ENCODE results near the gene STEAP2. TPM values are rescaled to one million over a fixed set of nuclear protein-coding genes. Genes with fewer than 3 reads are reported as not detected.

Gene STEAP2
- total and polyA plus RNA-seq, 2 donors (not counting 3 experiments of a cell fraction or from before 2014, with no cell fraction given), result 4.2 to 4.6 TPM

- Histone ChIP-seq H3K9me3 (replicated peaks; ENCODE audit: control insufficient read depth, insufficient read depth, low read length) (no peaks in the 10 kb centered on the region), H3K9me1 (replicated peaks; ENCODE audit: control insufficient read depth, extremely low read depth, insufficient read depth, low read length) (no peaks in the 10 kb centered on the region), H3K4me2 (ENCODE audit: insufficient read depth, low read length) (no peak overlapping the region), H3K4me3 (replicated peaks in 1 of 3; ENCODE audit: insufficient read depth in 1 of 3, low read depth in 1 of 3, low read length in 3 of 3) (no peak overlapping the region), H3K79me2 (ENCODE audit: control insufficient read depth, insufficient read depth, low read length) (no peaks in the 10 kb centered on the region), H4K20me1 (replicated peaks; ENCODE audit: control insufficient read depth, extremely low read depth, insufficient read depth, low read length) (no peaks in the 10 kb centered on the region), H3K27ac (ENCODE audit: insufficient read depth, low read depth, low read length) (no peak overlapping the region), H3K4me1 (ENCODE audit: control insufficient read depth, extremely low read depth, insufficient read depth, low read length) (peaks cover 12% of the 10 kb centered on the region), H2AFZ (ENCODE audit: low read depth, low read length) (no peak overlapping the region), H3K9ac (replicated peaks; ENCODE audit: extremely low read depth, insufficient read depth, low read length) (no peak overlapping the region), H3K36me3 (ENCODE audit: control insufficient read depth in 2 of 2, extremely low read depth in 1 of 2, insufficient read depth in 2 of 2, low read length in 2 of 2) (no peaks in the 10 kb centered on the region), H3K27me3 (ENCODE audit: control insufficient read depth in 2 of 2, insufficient read depth in 2 of 2, low read length in 2 of 2) (no peaks in the 10 kb centered on the region)
- no peak for DNase-seq (ENCODE audit: low read depth, low spot score)
- peak; percentile 59 for FAIRE-seq
- intact Hi-C loops (cut with micrococcal nuclease) (loop anchor here (2.0 kb wide), 2 partner anchors 53 to 89 kb away; no protein-coding TSS in a partner anchor), dilution Hi-C loops (cut with MboI; ENCODE audit: extremely low pct_ligation_motif_present, low sequenced_read_pairs) (no loop called here)
- no TSS peak for BruUV-seq (replicated peaks)
- ChIA-PET POLR2A (no interaction called here), CTCF (interaction anchor here (5.0 kb wide), 1 partner anchor 56 kb away, joined by 70 read pairs; the partner anchor contains the start of gene STEAP1)
- TF ChIP-seq GATA2 (IDR thresholded peaks at IDR 0.05; ENCODE audit: insufficient read depth, insufficient read length, low read depth, low read length) (no peak), MYC (IDR thresholded peaks at IDR 0.05; ENCODE audit: low read depth, low read length) (no peak), CTCF (IDR thresholded peaks at IDR 0.05; ENCODE audit: extremely low read depth in 1 of 2, insufficient read depth in 1 of 2, low read depth in 1 of 2, low read length in 2 of 2) (no peak), POLR2A (IDR thresholded peaks at IDR 0.05; ENCODE audit: low read depth, low read length) (no peak), POLR2AphosphoS5 (IDR thresholded peaks at IDR 0.05; ENCODE audit: insufficient read depth, low read depth, low read length) (no peak), EZH2 (IDR thresholded peaks at IDR 0.05; ENCODE audit: borderline replicate concordance, low read depth, low read length, severe bottlenecking) (no peak), MAX (IDR thresholded peaks at IDR 0.05; ENCODE audit: insufficient read depth, insufficient read length) (no peak), FOS (IDR thresholded peaks at IDR 0.05; ENCODE audit: borderline replicate concordance, insufficient read depth, low read length) (no peak), JUN (IDR thresholded peaks at IDR 0.05; ENCODE audit: borderline replicate concordance, insufficient read depth, insufficient read length, low read depth) (no peak)
Measured at GRCh38 chr7:90209776-90210175, 1.8 kb upstream of the STEAP2 start.
